Measurements from ENCODE around the gene SDCBP2.
"Not testable (repeated sequence)": the region's sequence is repeated elsewhere in the genome, so short reads cannot be mapped to it uniquely, and the experiment has no call there.

Gene SDCBP2

DNA sequence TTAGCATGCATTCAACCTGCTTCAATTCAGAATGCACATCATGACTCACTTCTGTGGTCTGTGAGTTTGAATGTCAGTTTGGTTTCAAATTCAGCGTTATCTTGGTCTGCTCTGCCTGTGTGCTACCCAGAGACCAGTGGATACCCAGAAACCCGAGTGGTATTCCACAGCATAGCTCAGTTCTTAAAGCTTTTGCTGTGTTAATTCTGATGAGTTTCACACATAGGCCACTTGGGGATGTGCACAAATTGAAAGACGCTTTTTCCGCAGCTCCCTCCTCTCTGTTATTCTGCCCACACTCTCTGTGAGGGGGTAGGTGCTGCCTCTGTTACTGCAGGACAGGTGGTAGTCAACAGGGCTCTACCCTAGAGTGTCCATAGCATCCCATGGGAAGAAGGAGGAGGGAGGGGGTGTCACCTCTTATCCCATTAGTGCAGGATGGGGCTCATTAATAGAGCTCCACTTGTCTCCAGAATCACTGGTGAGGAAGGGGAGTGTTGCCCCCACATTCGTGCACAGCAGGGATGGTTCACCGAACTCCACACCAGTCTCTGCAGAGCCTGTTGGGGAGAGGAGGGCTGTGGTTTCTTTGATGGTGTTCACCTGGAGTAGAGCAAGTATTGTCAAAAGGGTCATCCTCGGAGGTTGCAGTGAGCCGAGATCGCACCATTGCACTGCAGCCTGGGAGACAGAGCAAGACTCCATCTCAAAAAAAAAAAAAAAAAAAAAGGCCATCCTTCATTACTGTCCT is 29.2 kb upstream of the SDCBP2 start:
- TF ChIP-seq, protein P1, sequence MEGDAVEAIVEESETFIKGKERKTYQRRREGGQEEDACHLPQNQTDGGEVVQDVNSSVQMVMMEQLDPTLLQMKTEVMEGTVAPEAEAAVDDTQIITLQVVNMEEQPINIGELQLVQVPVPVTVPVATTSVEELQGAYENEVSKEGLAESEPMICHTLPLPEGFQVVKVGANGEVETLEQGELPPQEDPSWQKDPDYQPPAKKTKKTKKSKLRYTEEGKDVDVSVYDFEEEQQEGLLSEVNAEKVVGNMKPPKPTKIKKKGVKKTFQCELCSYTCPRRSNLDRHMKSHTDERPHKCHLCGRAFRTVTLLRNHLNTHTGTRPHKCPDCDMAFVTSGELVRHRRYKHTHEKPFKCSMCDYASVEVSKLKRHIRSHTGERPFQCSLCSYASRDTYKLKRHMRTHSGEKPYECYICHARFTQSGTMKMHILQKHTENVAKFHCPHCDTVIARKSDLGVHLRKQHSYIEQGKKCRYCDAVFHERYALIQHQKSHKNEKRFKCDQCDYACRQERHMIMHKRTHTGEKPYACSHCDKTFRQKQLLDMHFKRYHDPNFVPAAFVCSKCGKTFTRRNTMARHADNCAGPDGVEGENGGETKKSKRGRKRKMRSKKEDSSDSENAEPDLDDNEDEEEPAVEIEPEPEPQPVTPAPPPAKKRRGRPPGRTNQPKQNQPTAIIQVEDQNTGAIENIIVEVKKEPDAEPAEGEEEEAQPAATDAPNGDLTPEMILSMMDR (IDR thresholded peaks at IDR 0.05; ENCODE audit: insufficient read depth, missing control alignments) = no peak
- DNase-seq (ENCODE audit: insufficient read length, low spot score) (no peak), FAIRE-seq (no peak)

- DNase-seq (ENCODE audit: insufficient read length, low spot score) = no peak
- TF ChIP-seq, protein P1 (IDR thresholded peaks at IDR 0.05; ENCODE audit: insufficient read depth, missing control alignments) = no peak
- no peak for FAIRE-seq
Observed at GRCh38 chr20:1353956-1354355, 25.0 kb upstream of the SDCBP2 start.

- TF ChIP-seq, protein P1 (IDR thresholded peaks at IDR 0.05; ENCODE audit: insufficient read depth, missing control alignments) = no peak
- FAIRE-seq (no peak), DNase-seq (ENCODE audit: insufficient read length, low spot score) (no peak)
Observed at GRCh38 chr20:1346315-1346969, 17.5 kb upstream of the SDCBP2 start.

- FAIRE-seq (no peak), DNase-seq (ENCODE audit: insufficient read length, low spot score) (no peak)
- TF ChIP-seq, protein P1 (IDR thresholded peaks at IDR 0.05; ENCODE audit: insufficient read depth, missing control alignments) = no peak
Observed at GRCh38 chr20:1345756-1346093, 16.8 kb upstream of the SDCBP2 start.

- TF ChIP-seq, protein P1 (IDR thresholded peaks at IDR 0.05; ENCODE audit: insufficient read depth, missing control alignments) = no peak
- FAIRE-seq (no peak), DNase-seq (ENCODE audit: insufficient read length, low spot score) (no peak)
Observed at GRCh38 chr20:1345030-1345755, 16.3 kb upstream of the SDCBP2 start.

- FAIRE-seq; DNase-seq (ENCODE audit: insufficient read length, low spot score): not testable (repeated sequence)
Observed at GRCh38 chr20:1343446-1344124, 14.6 kb upstream of the SDCBP2 start.

GRCh38 chr20:1341561-1342265 is 12.8 kb upstream of the SDCBP2 start:
- FAIRE-seq = no peak
- DNase-seq (ENCODE audit: insufficient read length, low spot score) = no peak
- TF ChIP-seq, protein P1 (IDR thresholded peaks at IDR 0.05; ENCODE audit: insufficient read depth, missing control alignments) = no peak
